Measurements from ENCODE around the gene FKRP.

The FKRP gene

DNA sequence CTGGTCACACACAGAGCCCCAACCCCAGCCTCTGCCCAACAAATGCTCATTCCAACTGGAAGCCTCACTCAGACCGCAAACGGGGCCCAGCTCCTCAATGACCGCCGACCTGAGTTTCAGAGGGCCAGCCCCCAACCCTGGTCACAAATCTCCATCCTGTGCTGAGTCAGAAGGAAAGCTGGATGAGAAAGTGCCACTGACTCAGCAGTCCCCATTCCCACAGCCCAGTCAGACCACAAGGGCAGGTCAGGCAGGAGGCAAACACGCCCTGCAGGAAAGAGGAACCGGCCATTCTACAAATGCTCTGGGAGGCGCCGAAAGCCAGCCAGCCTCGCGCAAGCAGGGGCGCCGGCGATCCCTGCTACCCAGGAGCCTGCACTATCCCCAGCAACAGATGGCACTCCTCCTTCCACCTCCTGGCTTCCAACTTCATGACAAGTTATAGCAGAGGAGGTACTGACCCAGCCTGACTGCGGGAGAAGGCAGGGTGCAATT is 14.8 kb upstream of the FKRP start:
- in situ Hi-C loops (cut with MboI; ENCODE audit: low sequenced_read_pairs), result no loop called here

DNA sequence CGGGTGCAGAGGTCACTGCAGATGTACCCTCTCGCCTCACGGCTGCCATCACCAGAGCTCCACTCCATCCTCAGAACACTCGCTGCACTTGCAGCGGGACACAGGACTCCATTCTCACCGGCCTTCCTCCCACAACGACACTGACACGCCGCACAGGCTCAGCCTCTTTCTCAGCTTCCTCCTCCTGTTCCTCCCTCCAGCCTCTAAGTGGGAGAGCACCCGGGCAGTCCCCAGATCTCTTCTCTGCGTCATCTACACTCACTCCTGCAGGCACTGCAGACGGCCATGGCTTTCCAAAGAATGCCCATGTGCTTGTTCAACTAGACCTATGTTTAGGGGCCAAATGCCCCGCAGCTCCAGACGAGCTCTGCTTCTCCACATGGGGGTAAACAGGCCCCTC is 14.3 kb upstream of the FKRP start:
- in situ Hi-C loops (cut with MboI; ENCODE audit: low sequenced_read_pairs), result no loop called here

DNA sequence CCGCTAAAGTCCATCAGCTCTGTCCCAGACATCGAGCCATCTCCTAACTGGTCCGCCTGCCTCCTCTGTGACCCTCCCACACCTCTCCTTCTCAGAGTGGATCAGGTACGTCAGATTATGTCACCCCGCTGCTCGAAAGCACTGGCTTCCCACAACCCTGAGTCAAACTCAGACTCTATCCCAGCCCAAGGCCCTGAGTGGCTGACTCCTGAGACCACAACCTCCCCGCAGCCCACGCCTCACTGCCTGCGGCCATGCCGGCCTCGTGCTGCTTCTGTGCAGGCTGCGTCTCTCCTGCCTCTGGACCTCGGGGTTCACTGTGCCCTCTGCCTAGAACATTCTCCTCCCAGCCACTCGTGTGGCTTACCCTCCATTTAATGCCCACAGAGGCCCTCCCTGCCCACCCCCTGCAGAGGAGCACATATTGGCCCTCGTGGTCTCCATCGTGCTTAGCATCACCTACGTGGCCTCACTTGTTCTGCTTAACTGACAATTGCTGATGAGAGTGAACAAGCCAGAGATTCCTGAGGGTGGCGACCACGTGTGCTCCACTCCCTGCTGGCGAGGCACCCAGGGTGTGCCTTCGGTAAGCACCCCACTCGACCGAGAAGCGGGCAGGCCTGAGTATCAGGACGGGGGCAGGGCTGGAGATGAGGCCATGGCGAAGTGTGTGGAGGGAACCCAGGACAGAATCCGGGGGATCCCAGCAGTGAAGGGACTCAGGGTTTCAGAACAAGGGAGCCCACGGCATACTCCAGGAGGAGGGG is 13.5 kb upstream of the FKRP start:
- in situ Hi-C loops (cut with MboI; ENCODE audit: low sequenced_read_pairs), result no loop called here

DNA sequence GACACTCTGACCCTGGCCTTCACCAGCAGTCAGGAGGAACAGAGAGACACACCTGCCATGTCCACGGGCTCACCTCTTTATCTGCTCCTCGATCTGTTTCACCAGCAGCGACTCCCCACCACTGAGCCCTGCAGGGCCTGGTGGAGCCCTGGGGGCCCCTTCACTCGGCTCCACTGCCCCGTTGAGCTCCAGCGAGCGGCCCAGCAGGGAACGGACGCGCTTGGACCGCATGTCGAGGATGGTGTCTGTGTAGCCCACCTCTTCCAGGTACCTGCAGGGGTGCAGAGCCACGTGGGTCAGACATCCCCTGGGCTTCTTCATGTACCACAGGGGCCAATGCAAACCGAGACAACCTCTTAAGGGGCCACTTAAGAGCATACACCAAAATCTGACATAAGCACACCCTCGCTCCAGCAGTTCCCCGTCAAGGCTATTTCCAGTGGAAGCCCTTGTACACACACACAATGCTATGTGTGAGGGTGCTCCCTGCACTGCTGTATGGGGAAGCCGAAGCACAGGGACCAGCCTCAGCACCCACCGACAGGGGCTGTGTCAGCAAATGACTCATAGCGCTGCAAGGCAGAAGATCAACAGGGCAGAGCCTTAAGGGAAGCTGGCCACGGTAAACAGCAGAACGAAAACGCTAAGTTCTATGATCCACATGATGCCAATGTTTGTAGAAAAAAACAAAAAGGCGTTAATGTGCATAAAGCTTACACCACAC is 12.7 kb upstream of the FKRP start:
- in situ Hi-C loops (cut with MboI; ENCODE audit: low sequenced_read_pairs), result no loop called here

DNA sequence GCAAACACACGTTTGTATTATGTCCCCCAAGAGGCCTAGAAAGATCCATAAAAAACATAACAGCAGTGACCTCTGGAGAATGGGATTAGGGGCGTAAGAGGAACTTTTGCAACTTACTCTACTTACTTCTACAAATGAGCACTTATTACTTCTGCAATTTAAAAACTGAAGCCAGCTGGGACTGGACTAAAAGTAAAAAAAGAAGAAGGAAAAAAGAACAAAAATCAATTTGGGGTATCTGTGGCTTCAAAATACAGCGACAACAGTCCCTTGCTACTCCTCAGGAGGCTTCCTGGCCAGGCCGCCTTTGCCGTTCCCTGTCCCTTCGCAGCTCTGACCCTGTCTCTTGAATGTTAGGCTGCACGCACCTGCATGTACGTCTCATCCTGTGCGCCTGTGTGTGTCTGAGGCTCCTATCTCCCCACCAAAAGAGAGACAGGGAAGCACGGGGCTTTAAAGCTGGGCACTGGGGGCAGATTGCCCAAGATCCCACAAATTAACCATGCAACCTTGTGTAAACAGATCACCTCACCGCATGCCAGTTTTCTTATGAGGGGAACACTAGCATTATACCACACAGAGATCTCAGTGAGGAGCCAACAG is 12.1 kb upstream of the FKRP start:
- in situ Hi-C loops (cut with MboI; ENCODE audit: low sequenced_read_pairs), result no loop called here

DNA sequence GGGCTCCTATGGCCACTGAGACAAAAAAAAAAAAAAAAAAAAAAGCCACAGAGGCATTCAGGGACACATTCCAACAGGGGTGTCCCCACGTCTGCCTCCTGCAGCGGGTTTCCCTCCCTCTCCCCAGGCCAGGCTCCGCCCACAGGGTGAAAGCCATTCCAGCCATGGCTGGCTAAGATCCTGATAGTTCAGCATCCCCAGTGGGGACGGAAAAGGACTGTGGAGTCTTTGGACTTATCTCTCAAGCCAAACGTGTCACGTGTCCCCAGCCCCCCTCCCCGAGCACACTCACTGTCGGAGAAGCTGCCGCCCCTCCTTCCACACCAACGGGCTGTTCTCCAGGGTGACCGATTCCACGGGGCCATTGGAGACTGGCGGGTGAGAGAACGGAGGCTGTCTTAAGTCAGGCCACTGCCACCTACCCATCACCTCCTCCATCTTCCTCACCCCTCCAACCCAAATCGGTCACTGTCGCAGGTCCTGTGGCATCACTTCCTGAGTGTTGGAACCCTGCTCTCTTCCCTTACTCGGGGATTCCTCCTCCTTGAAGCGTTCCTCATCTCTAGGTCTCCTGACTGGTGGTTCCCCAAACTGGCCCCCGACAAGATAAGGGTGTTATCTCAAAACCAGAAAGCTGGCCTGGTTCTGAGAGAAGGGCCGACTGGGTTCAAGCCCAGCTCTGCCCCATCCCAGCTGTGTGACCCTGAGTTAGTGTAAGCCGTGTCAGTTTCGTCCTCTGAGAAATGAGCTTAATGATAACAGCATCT is 9.1 kb upstream of the FKRP start:
- in situ Hi-C loops (cut with MboI; ENCODE audit: low sequenced_read_pairs), result no loop called here

DNA sequence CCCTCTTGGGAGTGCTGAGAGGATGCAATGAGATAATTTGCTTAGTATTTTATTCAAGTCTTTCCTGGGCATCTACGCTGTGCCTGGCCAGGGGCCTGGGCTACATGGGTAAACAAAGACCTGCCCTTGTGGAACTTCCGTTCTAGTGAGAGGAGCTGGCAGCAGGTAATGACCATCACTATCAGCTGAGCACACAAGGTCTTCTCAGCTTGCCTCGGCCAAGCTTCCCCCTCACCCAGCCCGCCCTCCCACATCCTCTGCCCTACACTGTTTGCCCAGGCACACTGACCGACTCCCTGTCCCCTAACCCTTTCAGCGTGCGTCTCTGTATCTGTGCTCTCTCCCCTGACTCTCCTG is 8.6 kb upstream of the FKRP start:
- in situ Hi-C loops (cut with MboI; ENCODE audit: low sequenced_read_pairs), result no loop called here

DNA sequence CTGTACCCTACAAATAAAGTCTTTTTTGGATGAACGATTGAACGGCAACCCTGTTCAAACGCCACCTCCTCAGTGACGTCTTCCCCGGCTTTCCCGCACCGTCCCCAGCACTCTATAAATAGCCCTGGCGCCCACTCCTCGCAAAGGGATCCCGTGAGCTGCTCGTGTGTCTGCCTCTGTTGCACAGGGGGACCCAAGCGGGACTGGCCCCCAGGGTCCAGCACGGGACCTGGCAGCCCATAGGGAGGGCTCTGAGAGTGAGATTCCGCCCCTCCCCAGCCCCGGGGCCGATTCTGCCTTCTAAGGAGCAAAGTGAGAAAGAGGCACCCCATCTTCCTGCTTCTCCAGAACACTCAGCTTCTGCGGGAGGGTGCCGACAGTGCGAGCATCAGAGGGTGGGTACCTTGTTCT is 8.1 kb upstream of the FKRP start:
- in situ Hi-C loops (cut with MboI; ENCODE audit: low sequenced_read_pairs), result no loop called here

DNA sequence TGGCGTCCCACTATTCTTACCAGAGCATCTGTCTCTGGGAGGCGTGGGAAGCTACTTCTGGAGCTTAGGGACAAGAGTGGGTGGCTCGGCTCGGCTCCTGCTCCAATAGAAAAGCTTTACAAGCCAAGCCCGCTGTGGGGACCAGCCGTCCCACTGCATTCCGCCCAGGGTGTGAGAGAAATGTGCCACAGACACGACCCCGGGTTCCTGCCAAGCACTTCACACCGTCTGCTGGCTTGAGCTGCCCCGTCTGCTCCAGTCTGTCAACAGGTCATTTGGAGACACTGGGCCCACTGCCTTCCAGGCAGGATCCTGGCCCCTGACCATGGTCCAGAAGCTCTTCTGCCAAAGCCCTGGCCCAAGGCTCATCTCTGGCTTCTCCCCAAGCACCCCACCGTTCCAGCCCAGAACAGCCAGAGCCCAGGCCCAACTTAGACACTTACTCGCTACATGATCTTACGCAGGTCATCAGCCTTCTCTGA is 6.5 kb upstream of the FKRP start:
- in situ Hi-C loops (cut with MboI; ENCODE audit: low sequenced_read_pairs), result no loop called here

DNA sequence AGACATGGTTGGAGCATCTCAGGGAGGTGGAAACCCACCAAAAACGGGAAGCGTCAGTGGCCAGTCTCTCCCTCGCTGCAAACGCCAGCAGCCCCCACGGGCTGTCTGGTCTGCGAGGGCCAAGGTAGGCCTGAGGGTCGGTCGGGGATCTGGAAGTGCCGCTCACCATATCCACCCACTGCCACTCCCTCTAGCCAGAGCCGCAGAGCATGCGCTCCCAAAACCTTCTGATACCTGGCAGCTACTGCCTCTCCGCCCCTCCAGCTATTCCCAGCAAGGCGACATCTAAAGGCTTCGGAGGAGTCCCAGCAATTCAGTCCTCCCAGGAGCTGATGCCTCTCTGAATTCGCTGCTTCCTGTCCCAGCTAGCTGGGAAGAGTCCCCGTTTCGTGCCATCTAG is 4.4 kb upstream of the FKRP start:
- in situ Hi-C loops (cut with MboI; ENCODE audit: low sequenced_read_pairs), result no loop called here

DNA sequence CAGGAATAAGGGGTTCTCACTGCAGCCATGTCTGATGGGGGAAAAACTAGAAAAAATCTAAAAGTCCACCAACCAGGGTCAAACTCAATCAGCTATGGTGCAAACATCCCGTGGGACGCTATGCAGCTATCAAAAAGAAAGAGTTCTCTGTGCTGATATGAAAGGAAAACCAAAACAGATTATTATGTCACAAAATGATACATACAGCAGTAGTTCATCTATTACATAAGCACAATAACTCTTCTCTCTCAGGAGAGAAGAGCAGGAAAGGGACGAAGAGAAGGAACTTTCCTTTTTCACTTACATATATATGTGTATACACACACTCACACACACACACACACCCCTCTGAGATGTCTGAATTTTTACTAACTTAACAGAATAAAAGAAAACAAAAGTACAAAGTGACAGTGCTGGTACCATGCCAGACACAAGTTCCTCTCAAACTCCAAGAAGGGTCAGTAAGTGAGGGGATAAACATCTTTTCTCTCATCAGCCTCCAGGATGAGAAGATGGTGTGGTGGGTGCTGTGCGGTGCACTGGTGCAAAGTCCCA is 2.9 kb upstream of the FKRP start:
- in situ Hi-C loops (cut with MboI; ENCODE audit: low sequenced_read_pairs), result no loop called here

DNA sequence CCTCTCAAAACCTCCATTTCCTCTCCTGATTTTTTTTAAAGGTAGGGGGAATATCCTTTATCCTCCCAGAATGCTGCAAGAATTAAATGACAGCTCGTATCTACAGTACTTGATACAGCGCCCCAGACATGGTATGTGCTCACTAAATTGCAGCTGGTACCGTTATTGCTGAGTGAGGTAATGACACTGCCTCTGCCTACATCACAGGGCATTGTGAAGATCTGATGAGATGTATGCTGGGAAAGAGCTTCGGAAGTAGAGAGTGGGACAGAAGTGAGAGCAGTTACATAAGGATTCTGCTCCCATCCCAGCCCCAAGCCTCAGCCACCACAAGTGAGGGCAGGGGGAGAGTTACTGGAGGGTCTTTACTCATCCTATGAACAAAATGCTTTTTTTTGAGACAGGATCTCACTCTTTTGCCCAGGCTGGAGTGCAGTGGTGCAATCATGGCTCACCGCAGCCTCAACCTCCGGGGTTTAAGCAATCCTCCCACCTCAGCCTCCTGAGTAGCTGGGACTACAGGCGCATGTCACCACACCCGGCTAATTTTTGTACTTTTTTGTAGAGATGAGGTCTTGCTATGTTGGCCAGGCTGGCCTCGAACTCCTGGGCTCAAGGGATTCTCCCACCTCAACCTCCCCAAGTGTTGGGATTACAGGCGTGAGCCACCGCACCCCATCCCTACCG is 1.7 kb upstream of the FKRP start:
- in situ Hi-C loops (cut with MboI; ENCODE audit: low sequenced_read_pairs), result no loop called here

DNA sequence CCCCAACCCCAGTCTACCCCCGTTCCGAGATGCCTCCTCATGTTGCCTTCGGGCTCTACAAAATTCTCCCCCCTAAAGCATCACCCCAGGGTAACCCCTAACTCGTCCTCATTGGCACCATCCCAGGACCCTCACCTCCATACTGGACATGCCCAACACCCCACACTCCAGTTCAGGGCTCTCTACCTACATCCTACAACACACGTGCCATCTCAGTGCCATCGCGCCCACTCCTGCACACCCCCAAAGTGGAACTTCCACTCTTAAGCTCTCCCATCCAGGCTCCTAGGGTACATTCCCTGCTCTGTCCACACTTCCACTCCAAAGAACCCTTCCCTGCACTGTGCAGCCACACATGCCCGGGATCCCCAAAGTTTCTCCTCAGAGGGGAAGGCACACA is 827 bp upstream of the FKRP start:
- in situ Hi-C loops (cut with MboI; ENCODE audit: low sequenced_read_pairs), result no loop called here

DNA sequence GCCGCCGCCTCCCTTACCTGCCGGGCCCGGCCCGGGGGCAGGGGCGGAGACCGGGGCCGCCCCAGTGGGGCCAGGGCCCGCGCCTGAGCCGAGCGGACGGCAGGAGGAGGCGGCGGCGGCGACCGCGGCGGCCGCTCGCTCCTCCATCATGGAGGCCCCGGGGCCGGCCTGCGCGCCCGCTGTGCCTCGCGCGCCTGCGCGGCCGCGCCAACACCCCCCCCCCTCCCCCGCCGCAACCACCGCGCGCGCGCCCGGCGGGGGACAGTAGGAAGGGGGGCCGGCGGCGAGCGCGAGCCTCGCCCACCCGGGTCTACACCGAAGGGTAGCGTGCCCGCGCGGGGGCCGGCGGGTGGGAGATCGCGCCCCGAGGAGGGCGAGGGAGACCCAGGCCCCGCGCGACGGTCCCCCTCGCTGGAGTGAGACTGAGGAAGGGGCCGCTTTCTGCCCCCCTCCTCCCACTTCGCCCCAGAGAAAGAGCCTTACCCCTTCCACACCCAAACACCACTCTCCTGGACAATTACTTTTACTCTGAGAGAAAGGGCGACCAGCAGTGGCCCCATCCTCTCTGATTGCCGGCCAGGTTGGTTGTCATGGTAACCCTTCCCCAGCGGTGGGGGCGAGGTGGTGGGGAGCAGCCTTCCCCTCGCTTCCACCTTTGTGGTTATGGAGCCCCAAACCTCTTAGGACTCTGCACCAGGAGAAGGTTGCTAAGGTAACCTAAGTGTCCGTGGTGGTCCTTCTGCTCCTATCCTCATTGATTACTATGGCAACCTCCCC is 612 bp downstream of the FKRP start, which contains the start of gene STRN4:
Gene STRN4, minus strand, starts transcription at position 170 of the 777 bp plus-strand sequence. Its CDS starts 20 bp downstream, at position 150.
- in situ Hi-C loops (cut with MboI; ENCODE audit: low sequenced_read_pairs), result no loop called here

DNA sequence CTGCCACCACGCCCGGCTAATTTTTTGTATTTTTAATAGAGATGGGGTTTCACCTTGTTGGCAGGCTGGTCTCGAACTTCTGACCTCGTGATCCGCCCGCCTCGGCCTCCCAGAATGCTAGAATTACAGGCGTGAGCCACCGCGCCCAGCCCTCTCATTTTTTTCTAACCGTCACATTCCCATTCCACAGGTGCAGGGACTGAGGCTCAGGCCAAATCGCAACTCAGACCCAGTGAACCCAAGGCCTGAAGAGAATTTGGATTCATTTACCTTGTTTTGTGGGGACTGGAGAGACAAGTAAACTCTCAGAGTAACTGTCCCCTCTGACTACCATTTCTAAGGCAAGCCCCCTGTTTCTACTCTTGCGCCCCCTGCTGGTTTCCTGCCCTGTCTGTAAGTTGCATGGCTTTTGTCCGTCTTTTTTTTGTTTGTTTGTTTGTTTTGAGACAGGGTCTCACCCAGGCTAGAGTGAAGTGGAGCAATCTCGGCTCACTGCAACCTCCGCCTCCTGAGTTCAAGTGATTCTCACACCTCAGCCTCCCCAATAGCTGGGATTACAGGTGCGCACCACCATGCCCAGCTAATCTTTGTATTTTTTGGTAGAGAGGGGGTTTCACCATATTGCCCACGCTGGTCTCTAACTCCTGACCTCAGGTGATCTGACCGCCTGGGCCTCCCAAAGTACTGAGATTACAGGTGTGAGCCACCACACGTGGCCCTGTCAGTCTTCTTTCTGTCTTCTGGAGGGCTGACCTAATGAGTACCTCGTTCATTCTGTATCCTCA is 2.7 kb downstream of the FKRP start:
- in situ Hi-C loops (cut with MboI; ENCODE audit: low sequenced_read_pairs), result no loop called here

DNA sequence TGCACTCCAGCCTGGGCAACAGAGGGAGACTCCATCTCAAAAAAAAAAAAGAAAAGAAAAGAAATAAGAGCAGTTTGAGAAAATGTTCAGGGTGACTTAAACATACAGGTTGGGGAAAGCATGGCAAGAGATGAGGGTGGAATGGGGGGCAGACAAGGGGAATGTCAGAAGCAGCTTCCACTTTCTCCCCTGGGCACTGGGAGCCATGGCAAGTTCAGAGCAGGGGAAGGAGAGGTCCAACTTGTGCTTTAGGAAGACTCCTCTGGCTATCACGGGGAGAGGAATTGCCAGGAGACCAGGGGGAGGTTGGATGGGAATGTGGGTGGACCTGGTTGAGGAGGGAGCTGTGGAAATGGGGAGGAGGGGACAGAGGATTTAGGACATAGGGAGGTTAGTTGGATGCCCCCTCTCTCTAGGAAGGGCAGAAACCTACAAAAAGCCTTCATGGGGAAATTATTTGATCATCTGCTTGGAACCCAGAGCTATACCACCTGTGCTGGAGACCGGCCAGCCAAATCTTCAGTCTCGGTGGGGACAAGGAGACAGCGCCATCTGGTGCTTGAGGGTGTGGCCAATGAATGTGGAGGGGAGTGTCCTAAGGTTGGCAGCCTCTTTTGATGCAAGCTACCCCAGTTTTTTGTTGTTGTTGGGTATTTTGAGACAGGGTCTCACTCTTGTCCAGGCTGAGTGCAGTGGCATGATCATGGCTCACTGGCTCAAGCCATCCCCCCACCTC is 7.7 kb downstream of the FKRP start:
- in situ Hi-C loops (cut with MboI; ENCODE audit: low sequenced_read_pairs), result no loop called here

DNA sequence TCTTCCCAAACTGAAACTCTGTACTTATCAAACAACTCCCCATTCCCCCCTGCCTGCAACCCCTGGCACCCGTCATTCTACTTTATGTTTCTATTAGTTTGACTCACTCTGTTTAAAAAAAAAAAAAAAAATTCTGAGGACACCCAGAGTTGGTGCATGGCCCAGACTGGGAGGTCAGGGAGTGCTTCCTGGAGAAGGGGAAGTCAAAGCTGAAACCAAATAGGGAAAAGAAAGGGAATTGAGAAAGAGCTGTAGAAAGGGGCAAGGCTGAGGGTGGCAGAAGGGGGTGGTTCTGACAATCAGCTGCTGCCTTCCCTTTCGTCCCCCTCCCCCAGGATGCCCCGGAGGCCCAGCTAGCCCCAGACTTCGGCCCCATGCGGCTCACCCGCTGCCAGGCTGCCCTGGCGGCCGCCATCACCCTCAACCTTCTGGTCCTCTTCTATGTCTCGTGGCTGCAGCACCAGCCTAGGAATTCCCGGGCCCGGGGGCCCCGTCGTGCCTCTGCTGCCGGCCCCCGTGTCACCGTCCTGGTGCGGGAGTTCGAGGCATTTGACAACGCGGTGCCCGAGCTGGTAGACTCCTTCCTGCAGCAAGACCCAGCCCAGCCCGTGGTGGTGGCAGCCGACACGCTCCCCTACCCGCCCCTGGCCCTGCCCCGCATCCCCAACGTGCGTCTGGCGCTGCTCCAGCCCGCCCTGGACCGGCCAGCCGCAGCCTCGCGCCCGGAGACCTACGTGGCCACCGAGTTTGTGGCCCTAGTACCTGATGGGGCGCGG is 9.4 kb downstream of the FKRP start:
- in situ Hi-C loops (cut with MboI; ENCODE audit: low sequenced_read_pairs), result no loop called here
